GM12801 (cell line): ENCODE data around the gene MT4.

Experiments
- TF ChIP-seq, protein P1 (sequence below): IDR thresholded peaks from one replicate; pipeline ENCODE4 v1.5.1; 2011; ENCODE audit warnings: control low read depth; ENCODE audit not compliant: insufficient read length; ENCODE audit errors: extremely low read depth

Gene MT4

DNA sequence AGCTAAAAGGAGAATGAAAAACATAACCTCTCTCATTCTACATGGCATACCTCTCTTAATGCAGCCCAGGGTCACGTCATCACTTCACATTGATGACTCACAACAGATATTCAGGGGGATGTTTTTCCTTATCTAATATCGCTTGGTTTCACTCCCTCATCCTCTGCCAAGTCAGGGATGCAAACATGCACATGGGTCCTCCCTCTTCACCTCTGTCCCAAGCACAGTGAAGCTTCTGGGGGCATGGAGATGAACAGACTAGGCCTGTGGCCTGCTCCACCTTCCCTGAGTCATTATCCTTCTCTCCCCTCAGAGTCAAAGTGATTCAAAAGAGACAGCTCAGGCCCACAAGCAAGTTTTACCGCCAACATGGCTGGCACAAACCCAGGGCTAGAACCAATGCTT lies 41.2 kb downstream of the MT4 start:
- TF ChIP-seq, protein P1, sequence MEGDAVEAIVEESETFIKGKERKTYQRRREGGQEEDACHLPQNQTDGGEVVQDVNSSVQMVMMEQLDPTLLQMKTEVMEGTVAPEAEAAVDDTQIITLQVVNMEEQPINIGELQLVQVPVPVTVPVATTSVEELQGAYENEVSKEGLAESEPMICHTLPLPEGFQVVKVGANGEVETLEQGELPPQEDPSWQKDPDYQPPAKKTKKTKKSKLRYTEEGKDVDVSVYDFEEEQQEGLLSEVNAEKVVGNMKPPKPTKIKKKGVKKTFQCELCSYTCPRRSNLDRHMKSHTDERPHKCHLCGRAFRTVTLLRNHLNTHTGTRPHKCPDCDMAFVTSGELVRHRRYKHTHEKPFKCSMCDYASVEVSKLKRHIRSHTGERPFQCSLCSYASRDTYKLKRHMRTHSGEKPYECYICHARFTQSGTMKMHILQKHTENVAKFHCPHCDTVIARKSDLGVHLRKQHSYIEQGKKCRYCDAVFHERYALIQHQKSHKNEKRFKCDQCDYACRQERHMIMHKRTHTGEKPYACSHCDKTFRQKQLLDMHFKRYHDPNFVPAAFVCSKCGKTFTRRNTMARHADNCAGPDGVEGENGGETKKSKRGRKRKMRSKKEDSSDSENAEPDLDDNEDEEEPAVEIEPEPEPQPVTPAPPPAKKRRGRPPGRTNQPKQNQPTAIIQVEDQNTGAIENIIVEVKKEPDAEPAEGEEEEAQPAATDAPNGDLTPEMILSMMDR: no peak

DNA sequence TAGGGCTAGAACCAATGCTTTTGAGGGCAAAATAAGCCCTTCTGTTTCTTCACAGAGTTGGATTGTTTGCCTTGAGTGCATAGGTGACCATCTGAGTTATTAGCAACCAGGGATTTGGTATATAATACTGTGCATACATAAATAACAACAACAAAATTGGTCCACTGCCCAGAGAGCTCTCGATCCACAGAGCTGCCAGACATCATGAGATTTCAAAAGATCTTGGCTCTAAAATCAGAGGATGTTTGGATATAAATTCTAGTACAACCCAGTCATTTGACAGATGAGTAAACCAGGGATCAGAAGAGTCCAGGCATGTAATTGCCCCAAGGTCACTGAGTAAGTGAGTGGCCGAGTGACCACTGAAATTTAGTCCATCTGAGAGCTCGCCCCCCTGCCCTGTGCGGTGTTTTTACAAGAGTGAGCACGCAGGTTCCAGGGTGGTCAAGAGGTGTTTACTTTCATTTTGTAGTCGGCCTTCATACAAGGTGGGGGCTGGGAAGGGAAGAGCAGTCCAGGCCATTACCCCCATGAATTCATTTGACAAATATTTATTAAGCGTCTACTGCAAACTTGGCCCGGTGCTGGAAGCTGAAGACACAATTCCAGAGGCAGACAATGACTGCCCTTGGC lies 41.7 kb downstream of the MT4 start:
- TF ChIP-seq, protein P1: no peak

DNA sequence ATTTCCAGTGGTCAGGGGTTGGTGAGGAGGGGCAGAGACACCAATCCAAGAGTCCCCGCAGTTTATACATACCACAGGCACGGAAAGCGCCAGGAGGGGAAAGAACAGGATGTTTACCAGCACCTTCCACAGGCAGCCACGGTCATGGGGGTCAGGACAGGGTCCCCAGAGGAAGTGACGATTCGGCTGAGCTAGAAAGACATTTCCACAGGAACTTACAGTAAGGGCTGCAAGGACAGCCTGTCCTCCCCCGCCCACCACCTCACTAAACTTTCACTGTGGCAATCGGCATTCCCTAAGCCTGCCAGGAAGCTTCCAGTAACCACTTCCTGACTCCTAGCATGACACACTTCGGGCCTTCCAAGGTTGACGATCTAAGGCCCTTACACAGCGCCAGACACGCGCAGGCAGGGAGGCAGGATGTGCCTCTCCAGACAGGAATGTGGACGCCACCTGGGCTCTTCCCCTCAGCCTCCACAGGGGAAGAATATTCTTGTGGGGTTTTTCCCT lies 42.3 kb downstream of the MT4 start:
- TF ChIP-seq, protein P1: no peak

- TF ChIP-seq, protein P1: no peak
Measured at GRCh38 chr16:56607675-56608042, 42.8 kb downstream of the MT4 start.

DNA sequence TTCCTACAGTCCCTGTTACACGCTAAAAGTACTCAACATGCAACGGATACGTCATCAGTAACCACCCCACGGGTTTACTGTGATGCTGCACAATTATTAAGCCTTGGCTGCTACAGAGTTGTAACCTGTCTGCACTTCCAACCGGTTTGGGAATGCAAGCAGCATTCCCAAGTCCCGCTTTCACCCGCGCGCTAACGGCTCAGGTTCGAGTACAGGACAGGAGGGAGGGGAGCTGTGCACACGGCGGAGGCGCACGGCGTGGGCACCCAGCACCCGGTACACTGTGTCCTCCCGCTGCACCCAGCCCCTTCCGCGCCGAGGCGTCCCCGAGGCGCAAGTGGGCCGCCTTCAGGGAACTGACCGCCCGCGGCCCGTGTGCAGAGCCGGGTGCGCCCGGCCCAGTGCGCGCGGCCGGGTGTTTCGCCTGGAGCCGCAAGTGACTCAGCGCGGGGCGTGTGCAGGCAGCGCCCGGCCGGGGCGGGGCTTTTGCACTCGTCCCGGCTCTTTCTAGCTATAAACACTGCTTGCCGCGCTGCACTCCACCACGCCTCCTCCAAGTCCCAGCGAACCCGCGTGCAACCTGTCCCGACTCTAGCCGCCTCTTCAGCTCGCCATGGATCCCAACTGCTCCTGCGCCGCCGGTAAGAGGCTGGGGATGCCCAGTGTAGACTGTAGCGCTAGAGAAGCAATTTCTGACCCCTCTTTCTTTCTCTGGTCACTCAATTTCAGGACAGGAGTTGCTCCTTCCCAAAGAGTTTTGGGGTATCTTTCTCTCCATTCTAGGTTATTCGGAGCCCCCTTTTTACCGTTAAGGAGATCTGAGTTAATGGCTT lies 43.4 kb downstream of the MT4 start, which contains the start of gene MT2A:
Gene MT2A, plus strand, starts transcription at position 542 of the 833 bp plus-strand sequence. Its CDS starts 72 bp downstream, at position 614.
- TF ChIP-seq, protein P1: no peak

GRCh38 chr16:56608876-56609462 lies 44.1 kb downstream of the MT4 start:
- TF ChIP-seq, protein P1: no peak

- TF ChIP-seq, protein P1: no peak
Measured at GRCh38 chr16:56609463-56609921, 44.6 kb downstream of the MT4 start.
